C4-2B (cell line): ENCODE data around the gene TANC1.

Experiments
- H3K27ac ChIP-seq: fragments of 450-650 bp; 2 replicates; pipeline ENCODE4 v1.5.1; 2017
- ZFX ChIP-seq: fragments of 450-650 bp; IDR thresholded peaks from 2 replicates; pipeline ENCODE4 v1.6.1; 2017
- TF ChIP-seq, protein P1 (sequence below): fragments of 450-650 bp; conservative IDR thresholded peaks from 2 replicates; pipeline ENCODE4 v1.5.1; 2017; ENCODE audit warnings: mild to moderate bottlenecking

The TANC1 gene

DNA sequence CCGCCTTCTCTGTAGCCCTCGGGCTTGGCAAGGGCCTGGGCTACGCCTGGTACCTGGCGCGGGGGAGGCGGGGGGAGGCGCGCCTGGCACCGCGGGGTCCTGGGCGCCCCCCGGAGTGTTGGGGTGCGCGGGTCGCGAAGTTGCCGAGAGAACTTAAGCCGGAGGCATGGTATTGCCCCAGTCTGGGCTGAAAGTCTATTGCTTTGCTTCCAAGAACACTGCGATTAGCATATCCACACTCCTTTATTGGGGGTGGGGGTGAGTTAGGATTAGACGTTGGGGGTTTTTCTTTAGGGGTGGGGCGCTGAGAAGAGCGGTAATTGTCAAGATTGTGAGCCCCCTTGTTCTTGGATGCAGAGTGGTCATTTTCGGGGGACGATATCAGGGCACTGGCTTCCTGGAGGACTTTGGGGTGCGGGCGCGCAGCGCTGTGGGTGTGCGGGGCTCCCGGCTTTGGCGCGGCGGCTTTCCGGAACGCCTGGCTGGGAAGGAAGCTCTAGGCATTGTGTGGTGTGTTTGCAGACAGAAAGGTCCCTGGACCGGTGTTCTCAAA lies 798 bp downstream of the TANC1 start:
- H3K27ac ChIP-seq = peak overlapping the region; percentile 100
- no peak; the same call in 1 of the 2 replicates for TF ChIP-seq ZFX
- TF ChIP-seq, protein P1, sequence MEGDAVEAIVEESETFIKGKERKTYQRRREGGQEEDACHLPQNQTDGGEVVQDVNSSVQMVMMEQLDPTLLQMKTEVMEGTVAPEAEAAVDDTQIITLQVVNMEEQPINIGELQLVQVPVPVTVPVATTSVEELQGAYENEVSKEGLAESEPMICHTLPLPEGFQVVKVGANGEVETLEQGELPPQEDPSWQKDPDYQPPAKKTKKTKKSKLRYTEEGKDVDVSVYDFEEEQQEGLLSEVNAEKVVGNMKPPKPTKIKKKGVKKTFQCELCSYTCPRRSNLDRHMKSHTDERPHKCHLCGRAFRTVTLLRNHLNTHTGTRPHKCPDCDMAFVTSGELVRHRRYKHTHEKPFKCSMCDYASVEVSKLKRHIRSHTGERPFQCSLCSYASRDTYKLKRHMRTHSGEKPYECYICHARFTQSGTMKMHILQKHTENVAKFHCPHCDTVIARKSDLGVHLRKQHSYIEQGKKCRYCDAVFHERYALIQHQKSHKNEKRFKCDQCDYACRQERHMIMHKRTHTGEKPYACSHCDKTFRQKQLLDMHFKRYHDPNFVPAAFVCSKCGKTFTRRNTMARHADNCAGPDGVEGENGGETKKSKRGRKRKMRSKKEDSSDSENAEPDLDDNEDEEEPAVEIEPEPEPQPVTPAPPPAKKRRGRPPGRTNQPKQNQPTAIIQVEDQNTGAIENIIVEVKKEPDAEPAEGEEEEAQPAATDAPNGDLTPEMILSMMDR = no peak

DNA sequence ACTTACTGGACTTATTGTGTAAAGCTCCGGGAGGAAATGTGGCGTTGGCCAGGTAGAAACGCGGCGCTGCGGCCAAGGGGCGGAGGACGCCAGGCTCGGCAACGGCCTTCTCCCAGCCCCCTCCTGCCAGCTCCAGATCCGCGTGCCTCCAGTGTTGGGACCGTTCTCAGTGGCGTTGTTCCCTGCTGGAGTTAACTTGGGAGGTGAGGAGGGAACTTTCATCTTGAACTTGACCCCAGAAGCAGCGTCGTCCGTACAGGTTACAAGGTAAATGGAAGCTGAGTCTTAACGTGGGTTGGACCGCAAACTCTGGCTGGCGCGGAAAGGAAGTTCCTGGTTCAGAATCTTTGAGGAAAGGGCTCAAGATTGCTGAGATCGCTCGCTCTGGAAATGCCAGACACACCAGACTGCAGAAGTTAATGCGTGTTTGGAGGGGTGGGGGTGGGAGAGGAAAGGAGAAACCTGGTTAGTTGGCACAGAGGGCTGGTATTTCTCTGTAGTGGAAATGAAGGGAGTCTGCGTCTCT lies 1.3 kb downstream of the TANC1 start:
- H3K27ac ChIP-seq = peak overlapping the region; percentile 100
- TF ChIP-seq, protein P1 = no peak
- TF ChIP-seq ZFX = no peak

DNA sequence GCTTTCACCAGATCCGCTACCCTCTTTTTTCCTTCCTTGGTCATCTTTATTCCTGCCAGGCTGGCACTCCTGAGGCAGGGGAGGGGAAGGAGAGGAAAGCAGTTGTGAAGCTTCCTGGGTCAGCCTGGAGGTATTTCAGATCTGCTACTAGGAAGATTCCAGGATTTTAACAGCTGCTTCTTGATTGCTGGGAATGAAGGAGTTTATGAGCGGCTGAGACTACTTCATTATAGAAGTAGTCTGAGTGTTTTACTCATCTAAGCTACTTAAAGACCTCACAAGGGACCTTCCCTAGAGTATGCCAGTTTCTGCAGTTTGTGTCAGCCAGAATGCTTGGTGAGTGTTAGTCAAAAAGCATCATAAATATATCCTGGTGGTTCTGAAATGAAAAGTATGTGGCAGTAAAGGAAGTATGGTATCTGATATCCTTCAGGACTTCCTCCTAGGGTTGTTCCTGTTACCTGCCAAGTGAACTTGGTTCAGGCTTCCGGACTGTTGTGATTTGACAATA lies 1.9 kb downstream of the TANC1 start:
- TF ChIP-seq, protein P1 = no peak
- TF ChIP-seq ZFX = no peak
- H3K27ac ChIP-seq = peak overlapping the region; percentile 100

DNA sequence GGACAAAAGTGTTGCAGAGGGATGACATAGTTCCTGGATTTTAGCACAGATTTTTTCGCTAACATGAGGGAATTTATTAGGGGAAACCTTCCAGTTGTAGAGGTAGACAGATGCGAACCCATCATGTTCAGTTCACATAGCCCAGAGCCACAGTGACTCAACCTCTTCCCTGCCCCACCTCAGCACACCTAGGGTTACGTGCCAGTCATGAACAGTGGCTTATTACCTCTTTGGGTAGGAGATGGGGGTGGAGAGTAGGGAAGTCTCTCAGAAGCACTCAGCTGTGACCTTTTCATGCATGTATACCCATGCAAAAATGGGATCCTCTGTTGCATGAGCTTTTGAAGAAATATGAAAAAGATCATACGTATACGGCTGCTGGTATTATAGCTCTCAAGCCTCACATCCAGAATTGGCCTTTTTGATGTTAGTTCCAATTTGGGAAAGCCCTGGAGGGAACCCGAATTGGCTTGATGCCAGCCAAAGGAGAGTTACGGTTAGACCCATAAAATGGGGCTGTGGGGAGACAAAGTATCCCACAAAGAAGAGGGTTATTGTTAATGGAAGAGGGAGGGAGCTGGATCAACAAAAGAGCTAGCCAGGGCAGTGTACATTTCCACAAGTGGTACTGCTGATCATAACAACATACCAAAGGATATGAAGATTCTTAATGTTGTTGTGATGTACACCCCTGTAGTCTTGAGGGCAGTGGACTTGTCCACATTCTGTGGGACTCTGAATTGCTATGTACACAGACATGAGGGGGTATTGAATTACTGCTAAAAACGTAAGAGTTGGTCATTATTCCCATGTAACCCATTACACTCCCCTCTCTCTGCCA lies 4.9 kb downstream of the TANC1 start:
- TF ChIP-seq, protein P1 = no peak
- TF ChIP-seq ZFX = no peak
- no peak overlapping the region for H3K27ac ChIP-seq

DNA sequence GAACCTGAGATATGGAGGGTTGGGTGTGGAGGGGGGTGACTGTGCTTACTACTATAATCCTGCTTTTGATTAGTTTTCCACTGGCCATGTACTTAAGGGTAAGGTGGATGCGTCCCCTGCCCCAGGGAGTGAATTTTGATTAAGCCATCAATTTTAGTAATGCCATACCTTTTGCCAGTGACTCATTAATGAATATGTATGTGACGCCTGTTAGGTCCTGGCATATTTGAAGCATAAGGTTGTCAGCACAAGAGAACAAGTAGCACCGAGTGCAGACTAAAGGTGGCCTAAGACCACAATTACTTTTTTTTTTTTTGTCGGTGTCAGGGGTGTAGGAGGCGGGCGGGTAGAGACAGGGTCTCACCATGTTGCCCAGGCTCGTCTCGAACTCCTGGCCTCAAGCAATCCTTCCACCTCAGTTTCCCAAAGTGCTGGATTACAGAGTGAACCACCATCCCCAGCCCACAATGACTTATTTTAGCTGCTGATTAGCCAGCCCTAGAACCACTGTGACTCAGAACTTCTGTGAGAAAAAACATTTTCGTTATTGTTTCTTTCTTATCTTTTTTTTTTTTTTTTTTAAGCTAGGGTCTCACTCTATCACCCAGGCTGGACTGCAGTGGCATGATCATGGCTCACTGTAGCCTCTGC lies 7.0 kb downstream of the TANC1 start:
- H3K27ac ChIP-seq = no peak overlapping the region
- TF ChIP-seq, protein P1 = no peak

DNA sequence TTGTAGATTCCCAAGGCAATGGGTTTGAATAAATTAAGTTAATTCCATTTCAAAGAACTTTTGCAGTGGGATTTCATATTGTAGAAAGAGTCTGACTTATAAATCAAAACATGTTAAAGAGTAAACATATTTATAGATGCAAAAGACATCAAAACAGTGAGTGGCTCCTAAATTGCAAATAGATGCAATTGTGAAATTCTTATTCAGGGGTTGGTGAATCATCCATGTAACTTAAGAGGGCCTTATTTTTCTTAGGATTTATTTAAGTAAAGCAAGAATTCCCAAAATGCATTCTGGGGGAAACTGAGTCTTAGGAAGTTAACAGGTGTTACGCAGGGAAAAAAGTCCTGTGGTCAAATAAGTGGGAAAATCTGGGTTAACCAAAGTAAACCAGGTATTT lies 11.3 kb downstream of the TANC1 start:
- TF ChIP-seq, protein P1 = no peak
- no peak for TF ChIP-seq ZFX
- no peak overlapping the region for H3K27ac ChIP-seq
